COLO668 (cell line): Measurements from ENCODE around the gene KLHL36.
A peak's percentile ranks its signal among the peaks of the same experiment; 100 is the strongest.
"Not testable (repeated sequence)": the region's sequence is repeated elsewhere in the genome, so short reads cannot be mapped to it uniquely, and the experiment has no call there.

ENCODE experiments used
- DNase-seq: peaks from one replicate; lab custom pipeline; 2025; ENCODE audit not compliant: unreplicated experiment; lab: John Stamatoyannopoulos, UW

KLHL36 gene

DNA sequence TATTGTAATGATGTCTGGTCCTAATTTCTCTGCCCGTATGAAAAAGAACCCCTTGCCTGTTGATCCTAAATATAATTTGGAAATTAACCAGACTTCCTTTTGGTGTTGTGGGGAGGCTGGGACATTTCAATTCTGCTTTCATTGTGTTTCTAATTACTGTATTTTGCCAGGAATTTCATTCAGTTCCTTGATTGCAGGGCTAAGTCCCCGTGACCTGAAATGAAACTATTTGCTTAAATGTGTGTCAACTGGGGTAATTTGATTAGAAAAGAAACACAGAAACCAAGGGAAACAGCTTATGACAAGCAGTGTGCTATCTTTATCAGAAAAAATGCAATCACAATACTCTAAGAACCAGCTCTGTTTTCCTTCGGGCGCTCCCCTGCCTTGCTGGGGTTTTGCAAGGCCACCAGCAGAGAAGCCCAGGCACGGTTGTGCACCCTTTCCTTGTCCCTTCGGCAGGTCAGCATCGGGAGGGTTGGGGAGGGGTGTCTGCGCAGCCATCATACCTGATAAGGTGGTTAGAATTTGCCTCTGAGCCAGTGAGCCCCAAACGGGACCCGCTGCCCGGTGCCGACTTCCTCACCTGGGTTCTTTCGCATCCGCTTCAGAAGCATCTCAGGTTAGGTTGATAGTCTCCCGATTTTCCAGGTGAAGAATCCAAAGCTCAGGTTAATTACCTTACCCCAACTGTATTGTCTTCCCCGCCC is 19.4 kb downstream of the KLHL36 start:
- no peak for DNase-seq

DNA sequence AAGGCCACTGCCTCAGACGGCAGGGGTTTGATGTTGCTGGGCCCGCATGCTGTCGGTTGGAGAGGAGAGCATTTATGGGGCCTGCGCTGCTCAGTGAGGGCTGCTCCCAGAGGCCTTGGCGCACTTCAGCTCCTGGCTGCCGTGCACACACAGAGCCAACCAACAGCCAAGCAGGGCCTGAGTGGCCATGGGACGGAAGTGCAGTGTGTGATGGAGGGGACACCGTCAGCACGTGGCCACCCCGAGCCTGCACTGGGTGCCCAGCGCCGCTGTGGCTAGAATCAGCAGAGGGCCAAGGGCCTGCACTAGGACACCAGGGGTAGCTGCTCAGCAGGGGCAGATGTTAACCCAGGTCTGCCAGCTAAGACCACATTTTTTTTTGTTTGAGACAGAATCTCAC is 21.8 kb downstream of the KLHL36 start:
- DNase-seq = no peak

DNA sequence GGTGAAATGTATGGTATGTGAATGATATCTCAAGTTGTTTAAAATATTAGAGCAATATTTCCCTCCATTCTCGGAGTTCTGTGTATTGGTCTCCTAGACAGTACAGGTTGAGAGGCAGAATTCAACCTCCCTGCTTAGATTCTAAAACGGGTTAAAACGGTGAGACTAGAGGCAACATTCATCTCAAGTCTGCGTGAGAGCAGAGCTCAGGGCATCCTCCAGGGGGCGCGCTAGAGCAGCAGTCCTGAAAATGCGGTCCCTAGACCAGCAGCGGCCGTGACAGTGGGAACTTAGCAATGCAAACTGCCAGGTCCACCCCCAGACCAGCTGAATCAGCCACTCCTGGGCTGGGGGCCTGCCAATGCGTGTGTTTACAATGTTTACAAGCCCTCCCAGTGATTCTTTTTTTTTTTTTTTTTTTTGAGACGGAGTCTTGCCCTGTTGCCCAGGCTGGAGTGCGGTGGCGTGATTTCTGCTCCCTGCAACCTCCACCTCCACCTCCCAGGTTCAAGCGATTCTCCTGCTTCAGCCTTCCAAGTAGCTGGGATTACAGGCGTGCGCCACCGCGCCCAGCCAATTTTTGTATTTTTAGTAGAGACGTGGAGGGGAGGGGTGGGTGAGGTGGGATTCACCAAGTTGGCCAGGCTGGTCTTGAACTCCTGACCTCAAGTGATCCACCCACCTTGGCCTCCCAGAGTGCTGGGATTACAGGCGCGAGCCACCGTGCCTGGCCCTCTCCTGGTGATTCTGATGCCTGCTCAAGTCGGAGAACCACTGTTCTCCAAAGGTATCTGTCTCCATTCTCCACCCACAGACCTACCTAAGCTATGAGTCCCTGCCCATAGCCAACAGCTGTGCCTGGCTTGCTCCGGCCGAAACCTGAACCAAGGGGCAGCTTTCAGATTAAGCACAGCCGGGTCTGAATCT is 24.2 kb downstream of the KLHL36 start:
- DNase-seq = peak; percentile 65

DNA sequence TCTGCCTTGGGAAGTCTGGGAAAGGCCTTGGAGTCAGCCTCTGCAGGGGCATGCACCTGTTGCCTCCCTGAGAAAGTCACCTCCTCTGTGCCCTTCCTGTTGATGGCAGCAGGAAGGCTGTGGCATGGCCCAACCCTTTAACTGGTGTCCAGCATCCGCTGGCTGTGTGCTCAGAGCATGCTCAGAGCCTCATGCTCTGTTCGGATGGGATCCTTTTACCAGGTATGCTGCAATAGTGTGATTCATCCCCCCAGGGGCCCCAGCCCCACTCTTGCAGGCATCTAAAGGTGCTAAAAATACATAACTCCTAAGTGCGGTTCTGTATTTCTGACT is 24.9 kb downstream of the KLHL36 start:
- no peak for DNase-seq

DNA sequence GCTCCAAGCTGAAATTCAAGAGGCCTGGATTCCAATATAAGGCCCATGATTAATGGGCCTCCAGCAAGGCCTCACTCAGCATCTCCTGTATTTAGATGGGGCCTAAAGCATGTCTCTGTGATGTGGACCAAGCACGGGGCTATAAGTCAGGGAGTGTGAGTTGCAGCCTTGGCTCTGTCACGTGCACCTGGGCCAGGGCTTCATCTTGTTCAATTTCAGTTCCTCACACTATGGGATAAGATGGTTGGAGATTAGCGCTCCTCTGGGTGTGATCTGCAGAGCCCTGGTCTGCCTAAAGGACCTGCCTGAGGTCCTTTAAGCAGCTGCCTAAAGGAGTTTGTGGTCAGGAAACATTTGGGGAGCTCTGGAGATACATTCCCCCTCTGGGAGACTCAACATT is 25.2 kb downstream of the KLHL36 start:
- DNase-seq = no peak

DNA sequence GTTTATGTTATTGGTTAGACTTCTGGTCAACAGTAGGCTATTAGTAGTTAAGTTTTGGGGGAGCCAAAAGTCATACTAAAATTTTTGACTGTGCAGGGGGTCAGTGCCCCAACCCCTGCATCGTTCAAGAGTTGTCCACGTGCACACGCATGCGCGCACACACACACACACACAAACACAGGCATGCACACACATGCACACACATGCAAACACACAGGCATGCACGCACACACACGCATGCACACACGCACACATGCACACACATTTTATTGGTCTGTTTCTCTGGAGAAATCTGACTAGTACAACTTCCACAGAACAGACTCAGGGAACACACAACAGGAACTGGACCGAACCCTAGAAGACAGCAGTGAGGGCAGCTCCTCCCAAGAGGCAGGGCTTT is 27.1 kb downstream of the KLHL36 start:
- DNase-seq = no peak

DNA sequence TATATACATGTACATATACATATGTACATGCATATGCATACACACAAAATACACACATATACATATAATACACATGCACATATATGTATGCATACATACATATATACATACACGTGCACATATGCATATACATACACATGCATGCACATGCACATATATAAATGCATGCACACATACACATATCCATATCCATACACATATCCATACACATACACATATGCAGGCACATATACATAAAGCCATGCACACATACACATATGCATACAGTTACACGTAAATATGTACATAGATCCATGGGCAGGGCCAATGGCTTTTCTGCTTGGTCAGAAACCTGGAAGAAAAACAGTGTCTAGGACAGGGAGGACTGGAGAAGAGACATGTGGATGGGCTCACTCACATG is 27.6 kb downstream of the KLHL36 start:
- DNase-seq = no peak

DNA sequence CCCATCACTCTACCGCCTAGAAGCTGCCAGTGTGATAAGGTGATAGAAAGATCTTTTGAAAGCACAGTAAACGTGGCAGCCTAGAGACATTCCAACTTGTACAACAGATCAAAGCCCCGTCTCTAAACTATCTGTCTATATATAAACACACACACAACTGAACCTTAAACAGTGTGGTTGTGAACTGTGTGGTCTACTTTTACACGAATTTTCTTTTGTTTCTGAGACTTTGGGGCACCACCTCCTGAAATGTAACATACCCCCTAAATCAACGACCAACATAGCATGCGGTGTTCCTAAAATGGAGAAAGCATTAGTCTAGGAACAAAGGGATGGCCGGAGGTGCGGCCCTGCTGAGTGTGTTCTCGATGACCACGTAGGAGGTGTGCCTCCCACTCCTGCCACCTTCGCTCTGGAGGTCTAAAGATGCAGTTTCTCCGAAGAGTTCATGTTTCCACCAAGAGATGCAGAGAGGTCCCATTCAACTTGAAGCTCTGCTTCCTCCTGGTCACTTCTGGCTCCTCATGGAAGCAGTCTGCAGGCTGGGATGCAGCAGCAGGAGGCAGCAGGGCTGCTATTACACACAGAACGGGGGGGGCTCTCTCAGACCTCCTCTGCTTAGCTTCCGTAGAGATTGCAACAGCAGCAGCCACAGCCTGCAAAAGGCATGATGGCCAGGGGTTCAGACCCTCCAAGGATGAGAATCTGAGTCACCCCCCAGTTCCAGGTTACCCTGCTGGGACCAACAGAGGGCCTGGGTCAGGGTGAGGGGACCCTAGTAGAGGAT is 28.9 kb downstream of the KLHL36 start:
- no peak for DNase-seq

DNA sequence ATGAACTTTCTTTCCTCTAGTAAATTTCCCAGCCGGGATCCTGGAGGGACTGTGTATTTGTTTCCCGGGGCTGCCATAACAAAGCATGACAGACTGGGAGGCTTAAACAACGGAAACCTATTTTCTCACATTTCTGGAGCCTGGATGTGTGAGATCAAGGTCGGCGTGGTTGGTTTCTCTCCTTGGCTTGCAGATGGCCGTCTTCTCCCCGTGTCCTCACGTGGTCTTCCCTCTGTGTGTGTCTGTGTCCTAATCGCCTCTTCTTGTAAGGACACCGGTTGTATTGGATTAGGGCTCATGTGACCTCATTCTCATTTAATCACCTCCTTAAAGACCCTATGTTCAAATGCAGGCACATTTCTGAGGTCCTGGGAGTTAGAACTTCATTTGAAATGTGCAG is 29.5 kb downstream of the KLHL36 start:
- DNase-seq = no peak

DNA sequence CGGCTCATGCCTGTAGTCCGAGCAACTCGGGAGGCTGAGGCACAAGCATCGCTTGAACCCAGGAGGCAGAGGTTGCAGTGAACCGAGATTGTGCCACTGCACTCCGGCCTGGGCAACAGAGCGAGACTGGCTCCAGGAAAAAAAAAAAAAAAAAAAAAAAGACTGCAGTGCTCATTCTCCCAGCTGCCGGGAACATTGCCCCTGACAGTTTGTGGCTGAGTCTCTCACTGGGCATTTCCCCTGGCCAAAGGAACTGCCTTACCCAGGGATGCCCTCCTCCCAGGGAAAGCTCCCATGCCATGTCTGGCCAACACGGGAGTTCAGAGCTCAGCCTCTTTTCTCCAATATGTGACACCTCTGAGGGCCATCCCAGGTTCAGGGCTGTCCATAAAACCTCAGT is 30.2 kb downstream of the KLHL36 start:
- no peak for DNase-seq

DNA sequence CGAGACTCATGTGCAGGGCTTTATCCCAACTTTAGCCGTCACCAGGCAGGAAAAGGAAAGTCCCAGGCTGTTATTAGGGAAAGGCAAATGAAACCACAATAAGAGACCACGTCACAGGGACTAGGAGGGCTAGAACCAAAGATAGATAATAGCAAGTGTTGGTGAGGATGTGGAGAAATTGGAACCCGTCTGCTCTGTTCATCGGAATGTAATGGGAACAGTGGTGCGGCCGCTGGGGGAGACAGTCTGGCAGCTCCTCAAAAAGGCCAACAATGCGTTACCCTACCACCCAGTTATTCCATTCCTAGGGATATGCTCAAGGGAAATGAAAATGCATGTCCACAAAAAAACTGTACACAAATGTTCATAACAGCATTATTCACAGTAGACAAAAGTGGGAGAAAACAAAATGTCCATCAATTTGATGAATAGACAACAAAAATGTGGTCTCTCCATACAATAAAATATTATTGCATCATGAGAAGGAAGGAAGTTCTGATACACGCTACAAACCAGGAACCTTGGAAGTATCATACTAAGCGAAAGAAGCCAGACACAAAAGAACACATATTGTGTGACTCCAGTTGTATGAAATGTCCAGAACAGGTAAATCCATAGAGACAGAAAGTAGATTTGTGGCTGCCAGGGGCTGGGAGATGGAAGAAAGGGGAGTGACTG is 32.0 kb downstream of the KLHL36 start:
- no peak for DNase-seq

DNA sequence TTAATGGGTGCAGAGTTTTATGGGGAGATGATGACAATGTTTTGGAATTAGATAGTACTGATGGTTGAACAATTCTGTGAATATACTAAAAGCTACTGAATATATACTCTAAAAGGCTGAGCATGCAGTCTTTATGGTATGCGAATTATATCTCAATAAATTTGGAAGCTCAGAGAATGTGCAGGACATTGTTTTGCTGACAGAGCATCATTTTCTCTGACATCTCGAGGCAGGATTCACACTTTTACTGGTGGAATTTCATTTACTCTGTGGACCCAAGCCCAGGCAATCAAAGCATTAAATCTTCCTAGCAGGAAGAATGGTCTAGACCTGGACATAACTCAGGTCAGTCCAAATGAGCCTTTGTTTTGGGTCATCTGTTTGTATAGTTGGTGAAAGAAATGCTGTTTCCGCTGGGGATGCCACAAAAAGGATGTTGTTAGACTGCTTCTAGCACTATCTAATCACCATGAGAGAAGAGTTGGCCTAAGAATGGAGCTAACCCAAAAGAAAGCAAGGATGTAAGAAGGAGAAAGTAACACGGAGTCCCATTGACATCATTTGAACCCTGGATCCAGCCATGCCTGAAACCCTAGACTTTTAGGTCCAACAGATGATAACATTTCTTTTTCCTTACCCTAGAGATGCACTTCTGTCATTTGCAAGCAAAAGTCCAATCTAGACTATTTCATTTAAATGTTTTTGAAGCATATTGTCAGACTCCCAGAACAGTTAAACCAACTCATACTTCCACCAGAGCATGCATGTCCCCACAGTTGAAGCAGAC is 32.7 kb downstream of the KLHL36 start:
- DNase-seq = no peak

DNA sequence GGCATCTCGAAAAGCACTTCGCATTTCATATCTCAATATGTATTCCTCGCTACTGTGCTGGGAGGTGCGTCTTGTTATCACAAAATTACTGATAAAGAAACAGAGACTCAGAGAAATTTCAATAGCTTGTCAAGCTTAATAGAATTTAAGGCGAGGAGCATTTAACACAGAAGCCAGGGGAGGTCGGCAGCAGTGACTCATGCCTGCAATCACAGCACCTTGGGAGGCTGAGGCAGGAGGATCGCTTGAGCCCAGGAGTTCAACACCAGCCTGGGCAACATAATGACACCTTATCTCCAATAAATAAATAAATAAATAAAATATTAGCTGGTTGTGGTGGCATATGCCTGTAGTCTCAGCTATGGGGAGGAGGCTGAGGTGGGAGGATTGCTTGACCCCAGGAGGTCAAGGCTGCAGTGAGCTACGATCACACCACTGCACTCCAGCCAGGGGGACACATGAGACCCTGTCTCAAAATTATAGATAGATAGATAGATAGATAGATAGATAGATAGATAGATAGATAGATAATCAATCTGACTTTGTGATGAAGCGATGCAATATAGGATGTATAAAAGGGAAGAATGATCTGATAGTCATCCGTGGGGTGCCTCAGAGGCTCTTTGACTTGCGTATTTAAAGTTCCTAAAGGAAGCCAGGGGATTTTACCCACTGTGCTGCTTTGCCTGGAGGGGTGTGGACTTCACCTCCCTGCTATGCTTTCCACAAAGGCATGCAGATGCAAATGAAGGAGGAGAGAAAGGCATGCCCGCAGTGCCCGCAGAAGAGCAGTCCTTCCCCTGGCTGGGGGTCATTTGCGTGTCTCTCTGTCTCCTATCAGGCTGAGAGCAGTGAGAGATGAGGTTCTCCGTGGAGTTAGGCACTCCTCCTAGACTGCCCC is 35.6 kb downstream of the KLHL36 start:
- no peak for DNase-seq

DNA sequence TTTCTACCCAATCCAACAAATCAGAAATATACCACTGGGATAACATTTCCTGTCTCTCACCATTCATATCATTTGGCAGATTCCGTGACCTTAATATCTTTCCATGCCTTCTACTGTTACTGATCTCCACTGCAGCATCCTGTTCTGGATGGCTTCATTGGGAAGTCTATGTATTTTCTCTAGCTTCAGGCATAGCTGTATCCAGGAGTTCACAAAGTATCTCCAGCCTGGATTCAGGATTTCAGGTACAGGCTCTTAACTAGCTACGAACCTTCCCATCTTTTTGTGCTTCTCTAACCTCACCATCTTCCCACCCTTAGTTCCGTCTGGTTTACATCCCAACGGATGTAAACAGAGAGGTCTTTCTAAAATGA is 36.3 kb downstream of the KLHL36 start:
- no peak for DNase-seq

DNA sequence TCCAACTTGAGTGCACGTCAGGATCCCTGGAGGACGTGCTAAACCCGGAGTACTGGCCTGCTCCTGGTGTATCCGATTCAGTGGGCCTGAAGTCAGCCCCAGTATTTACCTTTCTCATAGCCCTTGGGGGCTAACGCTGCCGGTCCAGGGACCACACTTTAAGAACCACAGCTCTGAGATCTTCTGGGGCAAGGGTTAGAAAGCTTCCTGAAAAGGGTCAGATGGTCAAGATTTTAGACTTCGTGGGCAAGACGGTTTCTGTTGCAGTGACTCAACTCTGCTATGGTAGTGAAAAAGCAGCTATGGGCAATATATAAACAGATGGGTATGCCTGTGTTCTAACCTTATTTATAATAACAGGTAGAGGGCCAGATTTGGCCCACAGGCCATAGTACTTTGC is 36.9 kb downstream of the KLHL36 start:
- DNase-seq = no peak

DNA sequence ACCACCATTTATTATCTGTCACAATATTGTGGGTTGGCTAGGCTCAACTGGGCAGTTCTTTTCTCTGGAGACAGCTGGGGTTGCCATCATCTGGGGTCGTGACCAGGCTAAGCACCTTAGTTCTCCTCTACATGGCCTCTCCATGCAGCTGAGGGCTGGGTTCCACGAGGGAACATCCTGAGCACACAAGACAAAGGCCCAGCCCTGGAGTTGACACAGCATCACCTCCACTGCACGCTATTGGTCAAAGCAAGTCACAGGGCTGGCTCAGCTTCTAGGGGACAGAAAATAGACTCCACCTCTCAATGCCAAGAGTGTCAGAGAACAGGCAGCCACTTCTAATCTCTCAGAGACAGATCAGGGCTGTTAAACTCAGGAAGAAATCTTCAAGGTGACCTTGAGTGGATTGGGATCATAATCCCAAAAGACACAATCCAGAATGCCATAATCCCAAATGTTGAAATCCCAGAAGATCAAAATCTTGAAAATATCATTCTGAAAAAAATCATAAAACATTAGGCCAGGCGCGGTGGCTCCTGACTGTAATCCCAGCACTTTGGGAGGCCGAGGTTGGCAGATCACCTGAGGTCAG is 38.5 kb downstream of the KLHL36 start:
- DNase-seq = no peak

DNA sequence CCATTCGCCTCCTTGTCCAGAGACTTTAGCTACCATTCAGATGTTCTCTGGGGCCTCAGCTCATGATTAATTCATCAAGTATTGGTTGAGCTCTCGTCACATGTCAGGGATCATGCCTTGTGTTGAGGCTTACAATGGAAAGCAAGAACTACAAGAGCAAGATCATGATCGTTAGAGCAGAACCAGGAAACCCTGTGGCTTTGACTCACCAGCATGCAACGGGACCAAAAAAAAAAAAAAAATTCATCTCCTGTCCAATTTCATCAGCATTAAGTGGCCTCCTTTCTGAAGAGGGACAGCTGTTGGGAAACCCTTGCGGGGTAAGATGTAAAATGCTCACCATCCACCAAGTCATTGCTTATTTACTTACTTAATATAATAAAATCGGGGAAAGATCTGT is 39.4 kb downstream of the KLHL36 start:
- no peak for DNase-seq

DNA sequence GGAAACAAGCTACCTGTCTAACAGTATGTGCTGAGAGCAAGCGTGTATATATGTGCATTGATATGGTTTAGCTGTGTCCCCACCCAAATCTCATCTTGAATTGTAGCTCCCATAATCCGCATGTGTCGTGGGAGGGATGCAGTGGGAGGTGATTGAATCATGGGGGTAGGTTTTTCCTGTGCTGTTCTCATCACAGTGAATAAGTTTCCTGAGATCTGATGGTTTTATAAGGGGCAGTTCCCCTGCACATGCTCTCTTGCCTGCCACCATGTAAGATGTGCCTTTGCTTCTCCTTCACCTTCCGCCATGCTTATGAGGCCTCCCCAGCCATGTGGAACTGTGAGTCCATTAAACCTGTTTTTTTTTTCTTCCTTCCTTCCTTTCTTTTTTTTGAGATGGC is 39.9 kb downstream of the KLHL36 start:
- not testable (repeated sequence) for DNase-seq

DNA sequence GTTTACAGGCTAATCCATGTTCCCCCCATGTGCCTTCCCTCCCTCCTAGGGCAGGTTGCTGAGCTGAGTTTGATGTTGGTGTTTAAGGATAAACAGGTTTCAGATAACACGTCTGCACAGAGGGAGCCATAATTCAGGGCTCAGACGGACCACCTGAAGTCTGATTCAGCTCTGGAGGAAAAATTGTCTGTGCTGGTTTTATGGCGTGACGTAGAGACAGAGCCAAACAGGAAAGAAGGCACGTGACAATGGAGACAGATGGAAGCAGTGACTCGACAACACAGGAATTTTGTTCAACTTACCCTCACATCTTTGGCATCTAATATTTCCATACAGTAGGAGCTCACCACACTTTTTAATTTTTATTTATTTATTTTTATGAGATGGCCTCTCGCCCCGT is 40.8 kb downstream of the KLHL36 start:
- no peak for DNase-seq
